HG02840 (cell line): Measurements from ENCODE around the gene EDN1.

Experiments used
- ATAC-seq: cut with Tn5 transposase; IDR thresholded peaks from one replicate; pipeline ENCODE4 v1.9.1; 2021; ENCODE audit warnings: mild to moderate bottlenecking, moderate library complexity, moderate number of reproducible peaks; ENCODE audit not compliant: unreplicated experiment, low FRiP score

EDN1 gene

GRCh38 chr6:12342664-12343063 is 52.5 kb downstream of the EDN1 start:
- ATAC-seq = no peak

GRCh38 chr6:12343122-12343439 is 52.9 kb downstream of the EDN1 start:
- ATAC-seq = no peak

- ATAC-seq = no peak
Observed at GRCh38 chr6:12343440-12344162, 53.4 kb downstream of the EDN1 start.

- no peak for ATAC-seq
Observed at GRCh38 chr6:12344296-12344695, 54.1 kb downstream of the EDN1 start.

GRCh38 chr6:12344961-12345693 is 55.0 kb downstream of the EDN1 start:
- ATAC-seq = no peak

GRCh38 chr6:12345694-12346058 is 55.5 kb downstream of the EDN1 start:
- no peak for ATAC-seq
